Thoracic aorta (tissue), 2 donors: Measurements from ENCODE around the gene MYOC. TPM values are rescaled to one million over a fixed set of nuclear protein-coding genes. Genes with fewer than 3 reads are reported as not detected.

Source experiments
- ATAC-seq: fragments of 150-250 bp; one replicate; pipeline ENCODE4 v1.8.0; 2017; ENCODE audit warnings: low read depth; ENCODE audit not compliant: insufficient number of reproducible peaks, low FRiP score
- DNase-seq: peaks from one replicate; pipeline ENCODE4 v3.0.0-alpha.2; 2020; ENCODE audit warnings: low spot score
- H3K27ac ChIP-seq, 2 donors: fragments of 200-600 bp; sonication (generic); 1 replicate in 1 of 2; 2 replicates in 1 of 2; pipeline ENCODE4 v1.5.1; 2016; ENCODE audit warnings: mild to moderate bottlenecking in 2 of 2, moderate library complexity in 2 of 2
- H3K27me3 ChIP-seq: fragments of 200-600 bp; sonication (generic); replicated peaks from 2 replicates; pipeline ENCODE4 v1.6.0; 2016; ENCODE audit warnings: mild to moderate bottlenecking; ENCODE audit not compliant: insufficient read depth
- H3K36me3 ChIP-seq: fragments of 200-600 bp; sonication (generic); one replicate; pipeline ENCODE4 v1.5.1; 2016
- H3K4me1 ChIP-seq, 2 donors: fragments of 200-600 bp; sonication (generic); 1 replicate in 1 of 2; 2 replicates in 1 of 2; pipeline versions ENCODE4 v1.5.1 to v1.6.0; 2016; ENCODE audit warnings: low read depth in 2 of 2, mild to moderate bottlenecking in 1 of 2; ENCODE audit not compliant: control insufficient read depth in 1 of 2
- H3K4me3 ChIP-seq: fragments of 200-600 bp; sonication (generic); 2 replicates; pipeline ENCODE4 v1.5.1; 2016; ENCODE audit warnings: mild to moderate bottlenecking
- H3K9me3 ChIP-seq: fragments of 200-600 bp; sonication (generic); 2 replicates; pipeline ENCODE4 v1.5.1; 2016
- total RNA-seq, 2 donors: library from RNA; depleted of rRNA; stranded (reverse); fragments of >200 nt; gene quantifications; one replicate each; pipeline versions ENCODE4 v1.1.0 to v1.2.3, GENCODE V29; 2016
- TF ChIP-seq, protein P1 (sequence below): fragments of 200-600 bp; sonication (generic); IDR thresholded peaks from one replicate; pipeline ENCODE4 v1.5.1; 2019; ENCODE audit warnings: antibody characterized with exemption

MYOC gene
- total RNA-seq, 2 donors from 2014 or later: 37.2 to 38.4 TPM

DNA sequence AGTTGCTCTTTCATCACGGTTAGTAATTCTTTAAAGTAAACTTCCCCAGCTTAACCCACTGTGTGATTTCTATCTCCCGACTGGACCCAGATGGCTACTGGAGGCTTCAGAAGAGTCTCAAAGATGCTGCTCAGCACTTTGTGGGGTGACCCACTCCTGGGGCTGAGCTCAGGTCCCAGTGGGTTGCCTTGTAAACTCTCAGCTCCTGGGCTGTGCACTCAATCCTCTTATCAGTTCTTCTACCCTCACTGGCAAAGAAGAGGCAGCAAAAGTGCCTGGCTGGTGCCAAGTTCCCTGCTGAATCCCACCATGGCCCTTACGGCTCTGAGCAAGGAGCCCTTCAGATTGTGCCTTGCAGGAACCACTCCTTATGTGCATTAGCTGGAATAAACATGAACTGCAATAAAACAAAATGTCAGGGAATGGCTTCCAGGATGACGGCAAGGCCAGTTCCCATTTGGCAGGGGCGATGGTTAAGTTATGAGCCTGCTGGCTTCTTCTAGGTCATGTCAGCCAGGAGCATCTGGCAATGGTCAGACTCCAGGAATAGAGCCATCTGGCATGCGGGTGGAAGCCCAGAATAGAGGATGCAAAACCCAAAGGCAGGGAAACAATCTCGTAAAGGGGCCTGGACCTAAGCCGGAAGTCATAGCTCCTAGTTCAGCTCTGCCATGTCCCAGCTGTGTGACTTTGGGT is 6.8 kb downstream of the MYOC start:
- H3K36me3 ChIP-seq: no peaks in the 10 kb centered on the region
- H3K4me3 ChIP-seq: peak overlapping the region; percentile 37
- peaks cover 11 to 27% of the 10 kb centered on the region in 2 donors for H3K4me1 ChIP-seq
- ATAC-seq: peak; percentile 51
- no peaks in the 10 kb centered on the region for H3K9me3 ChIP-seq
- peak overlapping the region; percentile 77 to 88 for H3K27ac ChIP-seq
- DNase-seq: peak; percentile 8
- TF ChIP-seq, protein P1, sequence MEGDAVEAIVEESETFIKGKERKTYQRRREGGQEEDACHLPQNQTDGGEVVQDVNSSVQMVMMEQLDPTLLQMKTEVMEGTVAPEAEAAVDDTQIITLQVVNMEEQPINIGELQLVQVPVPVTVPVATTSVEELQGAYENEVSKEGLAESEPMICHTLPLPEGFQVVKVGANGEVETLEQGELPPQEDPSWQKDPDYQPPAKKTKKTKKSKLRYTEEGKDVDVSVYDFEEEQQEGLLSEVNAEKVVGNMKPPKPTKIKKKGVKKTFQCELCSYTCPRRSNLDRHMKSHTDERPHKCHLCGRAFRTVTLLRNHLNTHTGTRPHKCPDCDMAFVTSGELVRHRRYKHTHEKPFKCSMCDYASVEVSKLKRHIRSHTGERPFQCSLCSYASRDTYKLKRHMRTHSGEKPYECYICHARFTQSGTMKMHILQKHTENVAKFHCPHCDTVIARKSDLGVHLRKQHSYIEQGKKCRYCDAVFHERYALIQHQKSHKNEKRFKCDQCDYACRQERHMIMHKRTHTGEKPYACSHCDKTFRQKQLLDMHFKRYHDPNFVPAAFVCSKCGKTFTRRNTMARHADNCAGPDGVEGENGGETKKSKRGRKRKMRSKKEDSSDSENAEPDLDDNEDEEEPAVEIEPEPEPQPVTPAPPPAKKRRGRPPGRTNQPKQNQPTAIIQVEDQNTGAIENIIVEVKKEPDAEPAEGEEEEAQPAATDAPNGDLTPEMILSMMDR: no peak
- no peaks in the 10 kb centered on the region for H3K27me3 ChIP-seq

DNA sequence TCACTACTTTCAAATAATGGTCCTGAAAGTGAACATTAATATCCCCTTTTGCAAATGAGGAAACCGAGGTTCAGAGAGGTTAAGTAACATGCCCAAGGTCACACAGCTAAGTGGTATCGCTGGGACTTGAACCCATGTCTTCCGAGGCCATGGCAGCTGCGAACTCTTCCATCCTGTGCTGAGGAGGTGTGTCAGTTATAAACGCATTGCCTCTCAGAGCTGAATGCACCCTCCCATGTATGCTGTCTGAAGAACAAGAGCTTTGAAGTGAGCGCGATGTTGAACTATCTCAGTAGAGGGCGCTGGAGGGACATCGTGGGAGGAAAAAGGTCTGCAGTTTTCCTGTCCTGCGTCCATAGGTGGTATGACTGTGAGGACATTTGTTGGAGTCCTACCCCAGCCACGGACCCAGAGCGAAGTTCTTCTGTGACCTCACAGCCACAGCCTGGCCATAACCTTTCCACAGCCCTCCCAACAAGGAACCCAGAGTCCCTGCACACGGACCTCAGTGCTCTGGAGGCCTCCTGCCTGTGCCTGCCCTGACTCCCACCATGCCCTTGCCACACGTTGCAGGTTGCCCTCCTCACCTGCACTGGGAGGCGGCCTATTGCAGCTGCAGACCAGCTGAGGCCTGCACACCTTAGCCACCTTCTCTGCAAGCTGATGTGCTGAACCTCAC is 7.5 kb downstream of the MYOC start:
- Histone ChIP-seq H3K4me3 (peak overlapping the region; percentile 37), H3K36me3 (no peaks in the 10 kb centered on the region)
- ATAC-seq: peak; percentile 76

DNA sequence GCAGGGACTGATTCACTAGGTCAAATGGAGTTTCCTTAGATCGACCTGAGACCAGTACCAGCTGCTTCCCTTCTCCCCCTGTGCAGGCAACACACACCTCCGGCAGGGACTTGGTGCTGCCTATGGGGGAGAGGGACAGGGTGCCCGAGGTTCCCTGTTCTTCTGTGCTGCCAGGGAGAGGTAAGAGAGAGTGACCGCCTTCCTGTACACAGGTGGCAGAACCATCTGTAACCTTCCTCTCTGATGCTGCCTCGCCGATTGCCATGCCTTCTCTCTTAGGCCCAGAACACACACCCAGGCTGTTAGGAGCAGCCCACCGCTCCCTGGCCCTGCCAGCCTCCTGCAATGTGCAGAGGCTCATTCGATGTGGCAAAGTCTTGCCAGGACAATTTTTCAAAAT is 9.3 kb downstream of the MYOC start:
- DNase-seq: no peak
- TF ChIP-seq, protein P1: no peak
- peaks cover 11 to 20% of the 10 kb centered on the region in 2 donors for H3K4me1 ChIP-seq
- H3K27me3 ChIP-seq: no peaks in the 10 kb centered on the region
- H3K4me3 ChIP-seq: no peak overlapping the region
- H3K9me3 ChIP-seq: no peaks in the 10 kb centered on the region
- no peak for ATAC-seq
- H3K27ac ChIP-seq: no peak overlapping the region
- H3K36me3 ChIP-seq: no peaks in the 10 kb centered on the region

More for the DNA sequence above, 7.5 kb downstream of the MYOC start:
- Histone ChIP-seq H3K27ac (peak overlapping the region; percentile 77 to 88), H3K9me3 (no peaks in the 10 kb centered on the region), H3K27me3 (no peaks in the 10 kb centered on the region), H3K4me1 (peaks cover 11 to 24% of the 10 kb centered on the region in 2 donors)
- TF ChIP-seq, protein P1: peak; percentile 84
- DNase-seq: peak; percentile 56

DNA sequence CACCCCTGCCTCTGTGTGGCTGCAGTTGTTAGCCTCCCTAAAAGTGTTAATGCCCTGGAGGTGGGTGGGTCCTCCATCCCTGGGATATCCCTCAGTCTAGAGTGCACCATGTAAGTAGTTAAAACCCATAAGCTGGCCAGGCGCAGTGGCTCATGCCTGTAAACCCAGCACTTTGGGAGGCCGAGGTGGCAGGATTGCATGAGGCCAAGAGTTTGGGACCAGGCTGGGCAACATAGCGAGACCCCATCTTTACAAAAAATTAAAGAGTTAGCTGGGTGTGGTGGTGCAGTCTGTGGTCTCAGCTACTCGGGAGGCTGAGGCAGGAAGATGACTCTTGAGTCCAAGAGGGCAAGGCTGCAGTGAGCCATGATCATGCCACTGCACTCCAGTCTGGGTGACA is 10.3 kb downstream of the MYOC start:
- TF ChIP-seq, protein P1: no peak
- no peaks in the 10 kb centered on the region for H3K36me3 ChIP-seq
- no peaks in the 10 kb centered on the region for H3K27me3 ChIP-seq
- H3K27ac ChIP-seq: no peak overlapping the region
- DNase-seq (no peak), ATAC-seq (no peak)
- H3K4me1 ChIP-seq: peaks cover 11 to 20% of the 10 kb centered on the region in 2 donors
- H3K4me3 ChIP-seq: no peak overlapping the region
- H3K9me3 ChIP-seq: no peaks in the 10 kb centered on the region

DNA sequence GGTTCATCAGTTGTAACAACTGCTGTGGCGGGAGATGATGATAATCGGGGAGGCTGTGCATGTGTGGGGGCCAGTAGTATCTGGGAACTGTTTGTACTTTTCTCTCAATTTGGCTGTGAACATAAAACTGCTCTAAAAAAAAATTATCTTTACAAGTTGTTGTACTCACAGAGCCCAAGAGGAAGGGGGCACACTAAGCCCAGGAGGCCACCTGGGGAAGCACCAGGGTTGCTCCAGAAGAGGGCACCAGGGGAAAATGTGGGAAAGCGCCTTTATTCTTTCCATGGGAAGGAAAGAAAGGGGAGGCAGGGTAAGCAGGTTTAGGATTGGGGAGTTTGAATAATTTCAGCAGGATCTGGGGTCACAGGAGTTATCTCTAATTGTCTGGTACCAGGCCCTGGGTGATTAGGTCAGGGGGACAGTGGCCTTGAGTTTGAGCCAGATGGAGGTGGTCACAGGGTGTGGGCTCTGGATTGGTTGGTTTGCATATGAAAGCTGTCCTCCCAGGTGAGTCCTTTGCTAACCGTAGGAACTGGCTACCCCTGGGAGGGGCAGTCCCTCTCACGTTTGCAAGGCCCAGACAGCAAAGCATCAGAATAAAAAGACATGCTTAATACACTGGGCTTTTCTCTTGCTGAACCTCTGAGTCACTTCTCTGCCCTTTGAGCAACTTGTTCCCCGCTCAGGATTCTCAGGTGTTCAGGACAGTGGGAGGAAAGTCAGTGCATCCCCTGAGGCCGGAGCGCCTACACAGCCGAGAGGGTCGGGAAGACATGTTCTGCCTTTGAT is 11.2 kb downstream of the MYOC start:
- no peaks in the 10 kb centered on the region for H3K9me3 ChIP-seq
- H3K4me1 ChIP-seq: peaks cover 11 to 15% of the 10 kb centered on the region in 2 donors
- TF ChIP-seq, protein P1: no peak
- no peaks in the 10 kb centered on the region for H3K27me3 ChIP-seq
- H3K36me3 ChIP-seq: no peaks in the 10 kb centered on the region
- H3K4me3 ChIP-seq: no peak overlapping the region
- ATAC-seq (no peak), DNase-seq (no peak)
- no peak overlapping the region for H3K27ac ChIP-seq
